NAMALWA (cell line): Measurements from ENCODE around the gene NUDT13.

ENCODE experiments used
- DNase-seq: peaks from one replicate; pipeline ENCODE4 v3.0.0-alpha.2; 2015; ENCODE audit warnings: low spot score

NUDT13 gene

GRCh38 chr10:73167458-73167782 is 57.2 kb downstream of the NUDT13 start:
- DNase-seq: no peak

DNA sequence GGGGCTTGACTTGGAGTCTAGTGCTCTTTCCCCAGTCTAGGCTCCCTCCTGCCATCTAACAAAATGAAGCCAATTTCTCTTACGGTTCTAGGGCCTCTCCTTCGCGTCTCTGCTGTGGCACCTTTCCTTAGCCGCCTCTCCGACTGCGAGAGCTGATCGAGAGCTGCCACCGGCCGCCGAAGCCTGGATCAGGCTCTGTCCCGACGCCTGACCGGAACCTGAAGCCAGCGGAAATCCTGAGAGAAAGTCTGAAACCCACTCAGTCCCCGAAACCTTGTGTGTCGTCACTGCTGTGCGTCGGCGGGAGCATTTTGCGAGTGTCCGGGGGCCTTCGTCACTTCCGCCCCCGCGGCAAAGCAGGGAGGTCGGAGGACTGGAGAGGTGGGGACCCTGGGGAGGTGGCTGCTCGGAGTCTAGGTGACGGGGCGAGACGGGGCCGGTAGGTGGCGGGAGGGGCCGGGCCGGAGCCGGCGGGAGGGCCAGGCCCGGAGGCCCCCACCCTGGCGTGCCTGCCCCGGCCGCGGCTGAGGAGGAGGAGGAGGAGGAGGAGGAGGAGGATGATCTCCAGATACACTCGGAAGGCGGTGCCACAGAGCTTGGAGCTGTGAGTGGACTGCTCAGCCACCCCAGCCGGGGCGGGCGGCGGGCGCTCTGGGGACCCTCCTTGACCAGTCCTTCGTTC is 57.7 kb downstream of the NUDT13 start, which contains the start of the genes ECD and FAM149B1:
Gene ECD, minus strand, starts transcription at position 226 of the 682 bp plus-strand sequence. CDS start 4,071 bp downstream, outside the sequence.
Gene FAM149B1, plus strand, starts transcription at position 337 of the 682 bp plus-strand sequence. Its CDS starts 221 bp downstream, at position 558.
- peak; percentile 93 for DNase-seq

- peak; percentile 30 for DNase-seq
These were observed 58.2 kb downstream of the NUDT13 start for GRCh38 chr10:73168465-73168803.

- DNase-seq: no peak
These were observed 59.1 kb downstream of the NUDT13 start for GRCh38 chr10:73169320-73169719.

DNA sequence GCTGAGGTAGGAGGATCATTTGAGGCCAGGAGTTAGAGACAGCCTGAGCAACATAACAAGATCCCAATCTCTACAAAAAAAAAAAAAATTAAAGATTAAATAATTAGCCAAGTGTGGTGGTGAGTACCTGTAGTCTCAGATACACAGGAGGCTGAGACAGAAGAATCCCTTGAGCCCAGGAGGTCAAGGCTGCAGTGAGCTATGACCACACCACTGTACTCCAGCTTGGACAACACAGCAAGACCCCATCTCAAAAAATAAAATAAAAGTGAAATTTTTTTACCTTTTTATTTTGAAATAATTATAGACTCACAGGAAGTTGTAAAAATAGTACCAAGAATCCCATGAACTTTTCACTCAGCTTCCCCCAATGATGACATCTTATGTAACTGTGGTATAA is 62.6 kb downstream of the NUDT13 start:
- no peak for DNase-seq

DNA sequence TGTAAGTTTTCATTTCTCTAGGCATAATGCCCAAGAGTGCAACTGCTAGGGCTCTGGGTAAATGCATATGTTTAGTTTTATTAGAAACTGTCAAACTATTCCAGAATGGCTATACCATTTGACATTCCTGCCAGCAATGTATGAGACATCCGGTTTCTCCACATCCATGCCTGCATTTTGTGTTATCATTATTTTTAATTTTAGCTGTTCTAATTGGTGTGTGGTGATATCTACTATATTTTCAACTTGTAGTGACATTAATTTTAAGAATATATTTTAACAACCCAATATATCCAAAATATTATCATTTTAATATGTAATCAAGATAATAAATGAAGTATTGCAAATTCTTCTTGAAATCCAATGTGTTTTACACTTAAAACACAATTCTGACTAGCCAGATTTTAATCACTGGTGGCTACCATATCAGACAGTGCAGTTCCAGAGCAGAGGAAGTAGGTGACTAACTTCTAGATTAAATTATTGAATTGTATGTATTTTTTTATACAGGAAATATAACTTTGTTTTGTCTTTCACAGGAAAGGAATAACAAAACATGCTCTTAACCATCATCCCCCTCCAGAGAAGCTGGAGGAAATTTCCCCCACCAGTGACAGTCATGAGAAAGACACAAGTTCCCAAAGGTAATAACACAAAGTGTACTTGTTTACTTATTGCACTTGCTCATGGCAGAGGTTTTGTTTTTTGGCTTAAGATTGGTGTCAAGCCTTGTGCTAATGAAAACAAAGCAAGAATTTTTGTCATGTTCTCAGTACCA is 64.1 kb downstream of the NUDT13 start:
- no peak for DNase-seq
